Cardiac fibroblast (primary cell): ENCODE results near the gene CASP2.

Experiments
- DNase-seq, 2 donors: peaks; one replicate each; pipeline versions ENCODE4 v3.0.0 to v3.0.0-alpha.2; 2010; ENCODE audit warnings: low read depth in 2 of 2
- H3K4me3 ChIP-seq, 2 donors: replicated peaks in 1 of 2; 1 replicate in 1 of 2; 2 replicates in 1 of 2; pipeline ENCODE4 v1.5.1; 2011; ENCODE audit warnings: low read depth in 2 of 2, low read length in 2 of 2, mild to moderate bottlenecking in 2 of 2, moderate library complexity in 1 of 2
- TF ChIP-seq, protein P1 (sequence below): IDR thresholded peaks from one replicate; pipeline ENCODE4 v1.5.1; 2011; ENCODE audit warnings: low read depth, mild to moderate bottlenecking, low read length, inconsistent platforms

The CASP2 gene

DNA sequence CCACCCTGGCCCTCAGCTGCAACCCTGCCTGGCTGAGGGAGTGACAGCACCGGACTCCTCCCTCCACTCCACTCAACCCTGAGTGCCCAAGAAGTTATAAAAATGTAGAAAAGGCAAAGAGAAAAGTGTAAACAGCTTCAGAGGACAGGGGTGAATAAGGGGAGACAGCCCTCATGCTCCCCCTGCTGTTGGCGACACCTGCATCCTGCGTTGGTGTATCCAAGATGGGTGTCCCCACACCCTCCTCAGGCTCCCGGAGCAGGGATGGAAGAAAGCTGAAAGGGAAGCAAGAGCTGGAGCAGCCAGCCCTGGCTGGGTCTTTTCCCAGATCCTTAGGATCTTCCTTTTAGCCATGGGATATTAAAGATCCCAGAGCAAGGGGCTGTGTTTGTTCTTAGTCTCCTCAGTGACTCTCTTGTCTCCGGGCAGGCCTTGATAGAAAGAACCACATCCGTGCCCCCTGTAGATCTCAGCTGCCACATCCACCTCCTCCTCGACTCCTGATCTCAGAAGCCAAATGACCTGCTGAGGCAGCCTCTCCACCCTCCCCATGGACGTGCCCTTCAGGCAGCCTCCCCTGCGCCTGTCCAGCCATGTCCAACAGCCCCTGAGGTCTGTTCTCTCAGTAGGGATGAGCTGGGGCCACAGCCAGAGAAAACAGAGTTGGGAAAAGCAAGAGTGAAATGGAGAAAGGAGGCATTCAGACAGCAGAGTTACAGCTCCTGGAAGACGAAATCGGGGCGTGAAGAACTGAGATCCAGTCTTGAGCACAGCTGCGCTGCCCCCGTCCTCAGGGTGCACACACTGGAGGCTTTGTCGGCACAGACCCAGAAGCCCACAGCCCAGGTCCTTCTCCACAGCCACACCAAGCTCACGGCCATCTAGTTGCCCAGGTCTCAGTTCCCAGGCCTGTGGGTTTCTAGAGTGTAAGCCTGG, 67.6 kb downstream of the CASP2 start:
- TF ChIP-seq, protein P1, sequence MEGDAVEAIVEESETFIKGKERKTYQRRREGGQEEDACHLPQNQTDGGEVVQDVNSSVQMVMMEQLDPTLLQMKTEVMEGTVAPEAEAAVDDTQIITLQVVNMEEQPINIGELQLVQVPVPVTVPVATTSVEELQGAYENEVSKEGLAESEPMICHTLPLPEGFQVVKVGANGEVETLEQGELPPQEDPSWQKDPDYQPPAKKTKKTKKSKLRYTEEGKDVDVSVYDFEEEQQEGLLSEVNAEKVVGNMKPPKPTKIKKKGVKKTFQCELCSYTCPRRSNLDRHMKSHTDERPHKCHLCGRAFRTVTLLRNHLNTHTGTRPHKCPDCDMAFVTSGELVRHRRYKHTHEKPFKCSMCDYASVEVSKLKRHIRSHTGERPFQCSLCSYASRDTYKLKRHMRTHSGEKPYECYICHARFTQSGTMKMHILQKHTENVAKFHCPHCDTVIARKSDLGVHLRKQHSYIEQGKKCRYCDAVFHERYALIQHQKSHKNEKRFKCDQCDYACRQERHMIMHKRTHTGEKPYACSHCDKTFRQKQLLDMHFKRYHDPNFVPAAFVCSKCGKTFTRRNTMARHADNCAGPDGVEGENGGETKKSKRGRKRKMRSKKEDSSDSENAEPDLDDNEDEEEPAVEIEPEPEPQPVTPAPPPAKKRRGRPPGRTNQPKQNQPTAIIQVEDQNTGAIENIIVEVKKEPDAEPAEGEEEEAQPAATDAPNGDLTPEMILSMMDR: no peak
- no peak for DNase-seq
- no peak overlapping the region for H3K4me3 ChIP-seq

DNA sequence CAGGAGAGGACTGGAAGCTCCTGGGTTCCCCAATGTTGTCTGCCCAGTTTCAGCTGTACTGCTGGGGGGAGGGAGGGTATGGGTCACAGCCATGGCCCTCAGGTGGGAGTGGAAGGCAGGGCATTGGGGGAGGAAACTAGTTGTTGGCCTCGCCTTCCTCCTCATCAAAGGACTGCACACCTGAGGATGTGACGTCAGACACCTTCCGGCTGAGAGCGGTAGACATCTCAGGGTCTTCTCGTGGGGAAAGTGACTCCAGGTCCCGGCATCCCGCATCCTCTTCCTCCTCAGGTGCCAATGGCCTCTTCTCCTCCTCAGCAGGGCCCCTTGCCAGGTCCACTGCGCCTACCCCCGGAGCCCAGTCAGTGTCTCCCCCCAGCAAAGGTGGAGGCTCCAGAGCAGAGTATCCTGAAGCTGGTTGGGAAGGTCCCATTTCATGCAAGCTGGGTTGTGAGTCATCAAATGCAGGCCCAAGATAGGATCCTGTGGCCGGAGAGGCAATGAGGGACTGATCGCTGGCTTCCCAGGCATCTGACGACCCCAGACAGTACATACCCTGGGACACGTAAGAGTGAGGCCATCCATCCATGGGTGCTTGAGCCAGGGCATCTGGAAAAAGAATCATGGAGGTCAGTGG, 68.4 kb downstream of the CASP2 start:
- no peak for DNase-seq
- TF ChIP-seq, protein P1: no peak
- no peak overlapping the region for H3K4me3 ChIP-seq
